ENCODE results near the gene IGFBP2. TPM values are rescaled to one million over a fixed set of nuclear protein-coding genes. Genes with fewer than 3 reads are reported as not detected.

The IGFBP2 gene
- polyA plus RNA-seq, 1 donor: 169 TPM

- DNase-seq: no peak
Observed at GRCh38 chr2:216661639-216662375, 28.6 kb downstream of the IGFBP2 start.

GRCh38 chr2:216663106-216663505 lies 29.9 kb downstream of the IGFBP2 start:
- no peak for DNase-seq

- DNase-seq: no peak
Observed at GRCh38 chr2:216663846-216664245, 30.6 kb downstream of the IGFBP2 start.

GRCh38 chr2:216664593-216665034 lies 31.4 kb downstream of the IGFBP2 start:
- DNase-seq: no peak

- no peak for DNase-seq
Observed at GRCh38 chr2:216665242-216665641, 32.0 kb downstream of the IGFBP2 start.

- DNase-seq: no peak
Observed at GRCh38 chr2:216665717-216666116, 32.5 kb downstream of the IGFBP2 start.

- DNase-seq: peak; percentile 82
Observed at GRCh38 chr2:216666461-216667233, 33.4 kb downstream of the IGFBP2 start.

GRCh38 chr2:216670266-216671080 lies 37.3 kb downstream of the IGFBP2 start:
- DNase-seq: no peak

GRCh38 chr2:216671081-216671411 lies 37.8 kb downstream of the IGFBP2 start:
- no peak for DNase-seq

GRCh38 chr2:216671791-216672343 lies 38.6 kb downstream of the IGFBP2 start:
- no peak for DNase-seq

GRCh38 chr2:216672466-216672865 lies 39.2 kb downstream of the IGFBP2 start:
- DNase-seq: no peak

GRCh38 chr2:216673021-216673420 lies 39.8 kb downstream of the IGFBP2 start:
- no peak for DNase-seq

- DNase-seq: no peak
Observed at GRCh38 chr2:216673609-216674008, 40.4 kb downstream of the IGFBP2 start.

GRCh38 chr2:216674376-216674775 lies 41.2 kb downstream of the IGFBP2 start:
- no peak for DNase-seq

- no peak for DNase-seq
Observed at GRCh38 chr2:216676630-216677029, 43.4 kb downstream of the IGFBP2 start.

GRCh38 chr2:216677439-216678097 lies 44.3 kb downstream of the IGFBP2 start:
- no peak for DNase-seq

- no peak for DNase-seq
Observed at GRCh38 chr2:216678098-216678465, 44.9 kb downstream of the IGFBP2 start.

GRCh38 chr2:216678813-216679657 lies 45.8 kb downstream of the IGFBP2 start:
- DNase-seq: no peak

GRCh38 chr2:216679658-216680024 lies 46.4 kb downstream of the IGFBP2 start:
- no peak for DNase-seq

- DNase-seq: no peak
Observed at GRCh38 chr2:216680951-216681629, 47.9 kb downstream of the IGFBP2 start.
